Ramos (cell line): ENCODE data around the gene ANKRD17.
"Not testable (repeated sequence)": the region's sequence is repeated elsewhere in the genome, so short reads cannot be mapped to it uniquely, and the experiment has no call there.

Experiments
- in situ Hi-C: fragments of 300-500 bp; cut with MboI; formaldehyde crosslinking; loops from one replicate; pipeline ENCODE4 v1.14.3; 2022; ENCODE audit warnings: low sequenced_read_pairs; ENCODE audit not compliant: unreplicated experiment

ANKRD17 gene

DNA sequence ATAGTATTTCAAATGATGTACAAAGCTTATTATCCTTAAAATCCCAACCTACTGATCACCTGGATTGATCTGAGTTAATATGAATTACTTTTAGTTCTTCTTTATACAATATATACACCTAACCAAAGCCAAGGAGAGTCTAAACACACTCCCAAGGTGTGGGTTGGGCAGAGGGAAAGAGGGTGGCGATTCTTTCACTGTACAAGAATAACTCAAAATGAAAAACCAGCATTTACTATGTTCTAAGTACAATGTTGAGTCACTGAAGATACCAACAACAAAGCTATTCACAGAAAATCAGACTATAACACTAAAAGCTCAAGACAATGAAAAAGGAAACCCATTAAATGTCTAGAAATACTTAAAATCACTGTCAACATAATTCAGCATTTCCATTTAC lies 46.6 kb downstream of the ANKRD17 start:
- in situ Hi-C loops: no loop called here

- in situ Hi-C loops: no loop called here
These were observed 50.2 kb downstream of the ANKRD17 start for GRCh38 chr4:73208376-73208775.

DNA sequence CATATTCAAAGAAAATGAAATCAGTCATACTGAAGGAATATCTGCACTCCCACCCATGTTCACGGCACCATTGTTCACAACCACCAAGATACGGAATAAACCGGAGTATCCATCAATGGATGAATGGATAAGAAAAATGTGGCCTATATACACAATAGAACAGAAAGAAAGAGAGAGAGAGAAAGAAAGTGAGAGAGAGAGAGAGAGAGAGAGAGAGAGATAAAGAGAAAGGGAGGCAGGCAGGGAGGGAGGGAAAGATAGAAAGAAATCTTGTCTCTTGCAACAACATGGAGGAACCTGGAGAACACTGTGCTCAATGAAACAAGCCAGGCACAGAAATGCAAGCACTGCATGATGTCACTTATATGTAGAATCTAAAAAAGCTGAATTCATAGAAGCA lies 52.4 kb downstream of the ANKRD17 start:
- in situ Hi-C loops: no loop called here

- in situ Hi-C loops: no loop called here
These were observed 53.1 kb downstream of the ANKRD17 start for GRCh38 chr4:73205482-73205881.

DNA sequence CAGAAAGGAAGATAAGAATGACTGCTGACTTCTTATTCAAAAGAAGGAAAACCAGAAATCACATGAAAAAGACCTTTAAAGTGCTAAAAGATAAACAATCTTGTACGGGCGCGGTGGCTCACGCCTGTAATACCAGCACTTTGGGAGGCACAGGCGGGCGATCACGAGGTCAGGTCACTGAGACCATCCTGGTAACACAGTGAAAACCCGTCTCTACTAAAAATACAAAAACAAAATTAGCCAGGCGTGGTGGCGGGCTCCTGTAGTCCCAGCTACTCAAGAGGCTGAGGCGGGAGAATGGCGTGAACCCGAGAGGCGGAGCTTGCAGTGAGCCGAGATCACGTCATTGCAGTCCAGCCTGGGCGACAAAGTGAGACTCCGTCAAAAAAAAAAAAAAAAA lies 54.6 kb downstream of the ANKRD17 start:
- in situ Hi-C loops: not testable (repeated sequence)

GRCh38 chr4:73197220-73197619 lies 61.4 kb downstream of the ANKRD17 start:
- in situ Hi-C loops: no loop called here

DNA sequence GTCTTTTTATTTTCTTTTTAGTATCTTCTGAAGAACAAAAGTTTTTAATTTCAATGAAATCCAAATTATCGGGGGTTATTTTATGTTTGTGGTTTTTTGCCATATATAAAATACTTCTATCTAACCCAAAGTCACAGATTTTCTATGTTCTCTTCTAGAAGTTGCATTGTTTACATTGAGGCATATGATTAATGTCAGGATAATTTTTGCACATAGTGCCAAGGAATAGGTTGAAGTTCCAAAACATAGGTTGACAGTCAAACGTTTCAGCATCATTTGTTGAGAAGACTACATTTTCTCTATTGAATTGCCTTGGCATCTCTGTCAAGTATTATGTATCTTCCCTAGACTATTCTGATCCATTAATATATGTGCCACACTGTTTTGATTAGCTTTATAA lies 64.5 kb downstream of the ANKRD17 start:
- in situ Hi-C loops: no loop called here

DNA sequence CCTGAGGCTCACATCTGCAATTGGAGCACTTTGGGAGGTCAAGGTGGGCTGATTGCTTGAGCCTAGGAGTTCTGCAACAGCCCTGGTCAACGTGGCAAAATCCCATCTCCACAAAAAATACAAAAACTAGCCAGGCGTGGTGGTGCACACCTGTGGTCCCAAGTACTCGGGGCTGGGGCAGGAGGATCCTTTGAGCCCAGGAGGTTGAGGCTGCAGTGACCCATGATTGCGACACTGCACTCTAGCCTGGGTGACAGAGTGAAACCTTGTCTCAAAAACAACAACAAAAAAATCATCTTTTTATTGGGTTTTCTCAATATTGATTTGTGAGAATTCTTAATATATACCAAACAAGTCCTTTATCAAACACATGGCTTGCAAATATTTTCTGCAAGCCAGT lies 64.9 kb downstream of the ANKRD17 start:
- in situ Hi-C loops: no loop called here

DNA sequence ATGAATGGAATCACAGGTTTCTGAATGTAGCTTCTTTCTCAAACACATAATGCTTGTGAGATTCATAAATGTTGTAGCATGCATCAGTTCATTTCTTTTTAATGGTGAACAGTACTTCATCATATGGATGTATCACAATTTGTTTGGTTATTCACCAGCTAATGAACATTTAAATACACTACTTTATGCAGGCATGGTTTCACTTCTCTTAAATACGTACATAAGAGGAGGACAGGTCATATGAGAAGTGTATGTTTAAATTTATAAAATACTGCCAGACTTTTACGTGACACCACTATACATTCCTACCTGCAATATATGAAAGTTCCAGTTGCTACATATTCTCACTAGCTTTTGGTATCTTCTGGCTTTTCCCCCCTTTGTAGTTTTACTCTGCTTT lies 65.4 kb downstream of the ANKRD17 start:
- in situ Hi-C loops: no loop called here

DNA sequence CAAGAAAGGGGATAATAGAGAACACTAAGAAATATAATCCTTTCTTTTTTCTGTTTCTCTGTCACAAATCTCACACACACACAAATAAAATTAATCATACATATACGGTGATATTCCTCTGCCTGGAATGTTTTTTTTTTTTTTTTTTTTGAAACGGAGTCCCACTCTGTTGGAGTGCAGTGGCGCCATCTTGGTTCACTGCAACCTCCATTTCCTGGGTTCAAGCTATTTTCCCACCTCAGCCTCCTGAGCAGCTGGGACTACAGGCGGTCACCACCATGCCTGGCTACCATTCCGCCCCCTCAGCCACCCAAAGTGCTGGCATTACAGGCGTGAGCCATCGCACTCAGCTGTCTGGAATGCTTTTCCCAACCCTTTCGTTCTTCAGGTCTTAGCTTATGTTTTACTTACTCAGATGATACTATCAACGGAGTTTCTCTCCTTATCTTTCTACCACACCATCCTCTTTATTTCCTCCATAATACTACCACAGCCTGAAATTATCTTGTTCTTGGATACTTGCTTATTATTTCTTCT lies 69.3 kb downstream of the ANKRD17 start:
- in situ Hi-C loops: no loop called here

DNA sequence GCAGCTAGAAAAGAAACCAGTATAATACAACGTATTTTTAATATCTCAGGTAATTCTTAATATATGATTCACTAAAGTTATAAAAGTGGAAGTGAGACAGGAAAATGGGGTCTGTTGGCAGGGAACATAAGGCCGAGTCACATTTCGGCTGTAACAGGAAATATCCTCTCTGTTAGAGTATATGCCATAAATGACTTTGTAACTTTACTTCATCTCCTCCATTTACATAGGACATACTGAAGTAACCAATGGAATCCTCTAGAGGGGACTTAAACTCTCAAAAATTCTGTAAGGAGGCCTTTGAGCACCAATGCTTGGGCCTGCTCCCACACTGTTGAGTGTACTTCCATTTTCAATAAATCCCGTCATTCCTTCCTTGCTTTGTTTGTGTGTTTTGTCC lies 71.3 kb downstream of the ANKRD17 start:
- in situ Hi-C loops: no loop called here

- in situ Hi-C loops: no loop called here
These were observed 72.7 kb downstream of the ANKRD17 start for GRCh38 chr4:73185903-73186302.

- in situ Hi-C loops: no loop called here
These were observed 77.4 kb downstream of the ANKRD17 start for GRCh38 chr4:73181231-73181630.

GRCh38 chr4:73178389-73178788 lies 80.2 kb downstream of the ANKRD17 start:
- in situ Hi-C loops: no loop called here

- in situ Hi-C loops: no loop called here
These were observed 86.4 kb downstream of the ANKRD17 start for GRCh38 chr4:73172161-73172560.

DNA sequence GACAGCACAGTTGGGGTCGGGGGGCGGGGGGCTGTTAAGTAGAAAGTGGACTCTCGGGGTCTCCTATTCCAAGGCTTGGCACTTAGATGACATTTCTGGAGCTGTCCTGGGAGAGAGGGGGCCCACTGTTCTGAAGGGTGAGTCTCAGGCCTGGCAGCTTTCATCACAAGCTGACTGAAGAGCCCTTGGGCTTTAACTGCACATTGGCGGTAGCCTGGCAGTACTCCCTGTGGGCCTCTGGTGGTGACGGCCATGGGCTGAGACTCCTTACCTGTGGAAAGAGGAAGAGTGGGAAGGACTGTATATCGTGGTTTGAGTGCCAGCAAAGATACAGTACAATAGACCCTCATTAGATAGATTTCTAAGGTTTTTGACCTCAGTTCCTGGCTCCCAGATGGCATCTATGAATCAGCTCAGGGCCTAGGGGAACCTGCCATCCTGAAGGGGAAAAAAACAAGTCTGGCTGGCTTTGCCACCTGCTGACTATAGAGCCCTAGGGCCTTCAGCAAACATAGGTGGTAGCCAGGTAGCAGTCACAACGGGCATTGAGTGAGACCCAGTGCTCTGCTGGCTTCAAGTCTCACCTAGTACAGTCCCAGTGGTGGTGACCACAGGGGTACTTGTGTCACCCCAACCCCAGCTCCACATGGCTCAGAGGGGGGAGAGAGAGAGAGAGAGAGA lies 87.9 kb downstream of the ANKRD17 start:
- in situ Hi-C loops: no loop called here

DNA sequence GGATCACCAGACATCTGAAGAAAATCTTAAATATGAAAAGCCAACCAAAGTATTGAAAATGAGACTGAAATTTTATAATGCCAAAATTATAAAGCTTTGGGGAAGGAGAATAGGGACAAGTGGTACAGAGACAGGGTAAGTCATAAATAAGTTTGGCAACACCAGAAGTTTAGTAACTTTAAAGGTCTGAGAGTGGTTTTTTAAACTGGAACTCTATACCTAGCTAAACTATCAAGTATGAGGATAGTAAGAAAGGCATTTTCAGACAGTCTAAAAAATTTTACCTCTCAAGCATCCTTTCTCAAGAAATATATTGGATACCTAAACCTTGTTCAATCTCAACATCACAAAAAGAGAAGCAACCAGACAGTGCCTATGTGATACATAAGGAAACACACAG lies 92.4 kb downstream of the ANKRD17 start:
- in situ Hi-C loops: no loop called here

GRCh38 chr4:73161527-73162185 lies 96.9 kb downstream of the ANKRD17 start:
- in situ Hi-C loops: no loop called here

- in situ Hi-C loops: no loop called here
These were observed 102.2 kb downstream of the ANKRD17 start for GRCh38 chr4:73156394-73156793.

GRCh38 chr4:73152893-73153292 lies 105.7 kb downstream of the ANKRD17 start:
- in situ Hi-C loops: no loop called here

- in situ Hi-C loops: no loop called here
These were observed 115.5 kb downstream of the ANKRD17 start for GRCh38 chr4:73142995-73143547.
